HEK293 (cell line): ENCODE results near the gene FXN.

ENCODE experiments used
- HOXD13 ChIP-seq: sonication (generic); formaldehyde crosslinking; IDR thresholded peaks from 2 replicates; pipeline ENCODE4 v1.8.0; 2022; ENCODE audit warnings: missing genetic modification reagents, borderline replicate concordance
- ZNF140 ChIP-seq: fragments of 450-650 bp; formaldehyde crosslinking; IDR thresholded peaks from 2 replicates; pipeline ENCODE4 v1.5.1; 2016; ENCODE audit warnings: missing biosample characterization, missing genetic modification characterization
- ZNF274 ChIP-seq, 2 experiments: fragments of 200-500 bp in 1 of 2; fragments of 450-650 bp in 1 of 2; sonication (Bioruptor generic) in 1 of 2; formaldehyde crosslinking in 1 of 2; IDR thresholded peaks; 2 replicates each; pipeline versions ENCODE4 v1.5.1 to v1.6.1; 2014 to 2016; ENCODE audit warnings: borderline replicate concordance in 1 of 2, inconsistent platforms in 1 of 2, low read length in 1 of 2, missing biosample characterization in 1 of 2, missing genetic modification characterization in 1 of 2
- ZNF324 ChIP-seq: fragments of 450-650 bp; formaldehyde crosslinking; IDR thresholded peaks from 2 replicates; pipeline ENCODE4 v1.5.1; 2016; ENCODE audit warnings: missing biosample characterization, missing genetic modification characterization
- ZNF776 ChIP-seq: fragments of 450-650 bp; formaldehyde crosslinking; IDR thresholded peaks from 2 replicates; pipeline ENCODE4 v1.5.0; 2017; ENCODE audit warnings: missing biosample characterization, missing genetic modification characterization, borderline replicate concordance
- ZNF843 ChIP-seq: fragments of 450-650 bp; formaldehyde crosslinking; IDR thresholded peaks from 2 replicates; pipeline ENCODE4 v1.5.1; 2016; ENCODE audit warnings: missing biosample characterization, missing genetic modification characterization
- TF ChIP-seq, protein P1 (sequence below): fragments of 450-650 bp; formaldehyde crosslinking; IDR thresholded peaks from 2 replicates; pipeline ENCODE4 v1.5.1; 2016; ENCODE audit warnings: missing biosample characterization, missing genetic modification characterization
- TF ChIP-seq, protein P2 (sequence below): fragments of 450-650 bp; formaldehyde crosslinking; IDR thresholded peaks from 2 replicates; pipeline ENCODE4 v1.5.1; 2016; ENCODE audit warnings: missing biosample characterization, missing genetic modification characterization, low read depth
- TF ChIP-seq, protein P3 (sequence below): fragments of 450-650 bp; formaldehyde crosslinking; IDR thresholded peaks from 2 replicates; pipeline ENCODE4 v1.5.1; 2016; ENCODE audit warnings: missing biosample characterization, missing genetic modification characterization, low read depth
- TF ChIP-seq, protein P4 (sequence below): fragments of 450-650 bp; formaldehyde crosslinking; IDR thresholded peaks from 2 replicates; pipeline ENCODE4 v1.5.1; 2016; ENCODE audit warnings: missing biosample characterization, missing genetic modification characterization
- TF ChIP-seq, protein P5 (sequence below): fragments of 450-650 bp; formaldehyde crosslinking; IDR thresholded peaks from 2 replicates; pipeline ENCODE4 v1.5.1; 2016; ENCODE audit warnings: missing biosample characterization, missing genetic modification characterization

DNA sequence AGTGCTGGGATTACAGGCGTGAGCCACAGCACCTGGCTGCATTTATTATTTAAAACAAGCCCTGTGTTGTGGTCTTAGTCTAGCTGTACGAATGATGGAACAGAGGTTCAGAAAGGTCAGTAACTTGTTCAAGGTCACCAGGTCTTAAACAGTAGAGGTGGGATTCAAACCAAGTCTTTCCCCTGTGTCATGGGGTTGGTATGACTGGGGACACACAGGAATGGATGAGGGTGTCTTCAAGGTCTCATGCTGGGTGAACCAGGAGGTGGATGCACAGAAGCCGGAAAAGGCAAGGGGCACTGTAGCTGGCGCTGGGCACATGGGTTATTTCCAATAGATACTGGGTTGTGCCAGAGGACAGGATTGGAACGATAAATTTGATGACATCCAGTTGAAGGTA lies 106.3 kb downstream of the FXN start:
- no peak for TF ChIP-seq ZNF843
- TF ChIP-seq, protein P1, sequence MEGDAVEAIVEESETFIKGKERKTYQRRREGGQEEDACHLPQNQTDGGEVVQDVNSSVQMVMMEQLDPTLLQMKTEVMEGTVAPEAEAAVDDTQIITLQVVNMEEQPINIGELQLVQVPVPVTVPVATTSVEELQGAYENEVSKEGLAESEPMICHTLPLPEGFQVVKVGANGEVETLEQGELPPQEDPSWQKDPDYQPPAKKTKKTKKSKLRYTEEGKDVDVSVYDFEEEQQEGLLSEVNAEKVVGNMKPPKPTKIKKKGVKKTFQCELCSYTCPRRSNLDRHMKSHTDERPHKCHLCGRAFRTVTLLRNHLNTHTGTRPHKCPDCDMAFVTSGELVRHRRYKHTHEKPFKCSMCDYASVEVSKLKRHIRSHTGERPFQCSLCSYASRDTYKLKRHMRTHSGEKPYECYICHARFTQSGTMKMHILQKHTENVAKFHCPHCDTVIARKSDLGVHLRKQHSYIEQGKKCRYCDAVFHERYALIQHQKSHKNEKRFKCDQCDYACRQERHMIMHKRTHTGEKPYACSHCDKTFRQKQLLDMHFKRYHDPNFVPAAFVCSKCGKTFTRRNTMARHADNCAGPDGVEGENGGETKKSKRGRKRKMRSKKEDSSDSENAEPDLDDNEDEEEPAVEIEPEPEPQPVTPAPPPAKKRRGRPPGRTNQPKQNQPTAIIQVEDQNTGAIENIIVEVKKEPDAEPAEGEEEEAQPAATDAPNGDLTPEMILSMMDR (tag by site-specific recombination): no peak
- TF ChIP-seq, protein P2, sequence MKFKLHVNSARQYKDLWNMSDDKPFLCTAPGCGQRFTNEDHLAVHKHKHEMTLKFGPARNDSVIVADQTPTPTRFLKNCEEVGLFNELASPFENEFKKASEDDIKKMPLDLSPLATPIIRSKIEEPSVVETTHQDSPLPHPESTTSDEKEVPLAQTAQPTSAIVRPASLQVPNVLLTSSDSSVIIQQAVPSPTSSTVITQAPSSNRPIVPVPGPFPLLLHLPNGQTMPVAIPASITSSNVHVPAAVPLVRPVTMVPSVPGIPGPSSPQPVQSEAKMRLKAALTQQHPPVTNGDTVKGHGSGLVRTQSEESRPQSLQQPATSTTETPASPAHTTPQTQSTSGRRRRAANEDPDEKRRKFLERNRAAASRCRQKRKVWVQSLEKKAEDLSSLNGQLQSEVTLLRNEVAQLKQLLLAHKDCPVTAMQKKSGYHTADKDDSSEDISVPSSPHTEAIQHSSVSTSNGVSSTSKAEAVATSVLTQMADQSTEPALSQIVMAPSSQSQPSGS (tag by site-specific recombination): no peak
- TF ChIP-seq, protein P3, sequence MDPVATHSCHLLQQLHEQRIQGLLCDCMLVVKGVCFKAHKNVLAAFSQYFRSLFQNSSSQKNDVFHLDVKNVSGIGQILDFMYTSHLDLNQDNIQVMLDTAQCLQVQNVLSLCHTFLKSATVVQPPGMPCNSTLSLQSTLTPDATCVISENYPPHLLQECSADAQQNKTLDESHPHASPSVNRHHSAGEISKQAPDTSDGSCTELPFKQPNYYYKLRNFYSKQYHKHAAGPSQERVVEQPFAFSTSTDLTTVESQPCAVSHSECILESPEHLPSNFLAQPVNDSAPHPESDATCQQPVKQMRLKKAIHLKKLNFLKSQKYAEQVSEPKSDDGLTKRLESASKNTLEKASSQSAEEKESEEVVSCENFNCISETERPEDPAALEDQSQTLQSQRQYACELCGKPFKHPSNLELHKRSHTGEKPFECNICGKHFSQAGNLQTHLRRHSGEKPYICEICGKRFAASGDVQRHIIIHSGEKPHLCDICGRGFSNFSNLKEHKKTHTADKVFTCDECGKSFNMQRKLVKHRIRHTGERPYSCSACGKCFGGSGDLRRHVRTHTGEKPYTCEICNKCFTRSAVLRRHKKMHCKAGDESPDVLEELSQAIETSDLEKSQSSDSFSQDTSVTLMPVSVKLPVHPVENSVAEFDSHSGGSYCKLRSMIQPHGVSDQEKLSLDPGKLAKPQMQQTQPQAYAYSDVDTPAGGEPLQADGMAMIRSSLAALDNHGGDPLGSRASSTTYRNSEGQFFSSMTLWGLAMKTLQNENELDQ (tag by site-specific recombination): no peak
- no peak for TF ChIP-seq ZNF140
- no peak for TF ChIP-seq ZNF776 (tag by site-specific recombination)
- TF ChIP-seq ZNF274 (IDR thresholded peaks at IDR 0.05; ENCODE audit: low read length): no peak
- no peak for TF ChIP-seq ZNF274 (tag by site-specific recombination; IDR thresholded peaks at IDR 0.05; ENCODE audit: borderline replicate concordance)
- no peak for TF ChIP-seq ZNF324 (tag by site-specific recombination)
- TF ChIP-seq, protein P4, sequence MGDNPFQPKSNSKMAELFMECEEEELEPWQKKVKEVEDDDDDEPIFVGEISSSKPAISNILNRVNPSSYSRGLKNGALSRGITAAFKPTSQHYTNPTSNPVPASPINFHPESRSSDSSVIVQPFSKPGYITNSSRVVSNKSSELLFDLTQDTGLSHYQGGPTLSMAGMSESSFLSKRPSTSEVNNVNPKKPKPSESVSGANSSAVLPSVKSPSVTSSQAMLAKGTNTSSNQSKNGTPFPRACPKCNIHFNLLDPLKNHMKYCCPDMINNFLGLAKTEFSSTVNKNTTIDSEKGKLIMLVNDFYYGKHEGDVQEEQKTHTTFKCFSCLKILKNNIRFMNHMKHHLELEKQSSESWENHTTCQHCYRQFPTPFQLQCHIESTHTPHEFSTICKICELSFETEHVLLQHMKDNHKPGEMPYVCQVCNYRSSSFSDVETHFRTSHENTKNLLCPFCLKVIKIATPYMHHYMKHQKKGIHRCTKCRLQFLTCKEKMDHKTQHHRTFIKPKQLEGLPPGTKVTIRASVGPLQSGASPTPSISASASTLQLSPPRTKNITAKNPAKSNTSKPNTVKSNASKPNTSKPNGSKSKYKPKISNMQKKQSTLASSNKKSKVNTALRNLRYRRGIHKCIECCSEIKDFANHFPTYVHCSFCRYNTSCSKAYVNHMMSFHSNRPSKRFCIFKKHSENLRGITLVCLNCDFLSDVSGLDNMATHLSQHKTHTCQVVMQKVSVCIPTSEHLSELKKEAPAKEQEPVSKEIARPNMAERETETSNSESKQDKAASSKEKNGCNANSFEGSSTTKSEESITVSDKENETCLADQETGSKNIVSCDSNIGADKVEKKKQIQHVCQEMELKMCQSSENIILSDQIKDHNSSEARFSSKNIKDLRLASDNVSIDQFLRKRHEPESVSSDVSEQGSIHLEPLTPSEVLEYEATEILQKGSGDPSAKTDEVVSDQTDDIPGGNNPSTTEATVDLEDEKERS: no peak
- TF ChIP-seq, protein P5, sequence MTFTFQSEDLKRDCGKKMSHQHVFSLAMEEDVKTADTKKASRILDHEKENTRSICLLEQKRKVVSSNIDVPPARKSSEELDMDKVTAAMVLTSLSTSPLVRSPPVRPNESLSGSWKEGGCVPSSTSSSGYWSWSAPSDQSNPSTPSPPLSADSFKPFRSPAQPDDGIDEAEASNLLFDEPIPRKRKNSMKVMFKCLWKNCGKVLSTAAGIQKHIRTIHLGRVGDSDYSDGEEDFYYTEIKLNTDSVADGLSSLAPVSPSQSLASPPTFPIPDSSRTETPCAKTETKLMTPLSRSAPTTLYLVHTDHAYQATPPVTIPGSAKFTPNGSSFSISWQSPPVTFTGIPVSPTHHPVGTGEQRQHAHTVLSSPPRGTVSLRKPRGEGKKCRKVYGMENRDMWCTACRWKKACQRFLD (tag by site-specific recombination): no peak
- no peak for TF ChIP-seq HOXD13
